GM03348 (cell line): Measurements from ENCODE around the gene PLA2G4E.

ENCODE experiments used
- DNase-seq: peaks from one replicate; pipeline ENCODE4 v3.0.0; 2012; ENCODE audit warnings: low spot score

PLA2G4E gene

GRCh38 chr15:41992151-41992802, 28.6 kb downstream of the PLA2G4E start:
- no peak for DNase-seq

- DNase-seq: no peak
Observed at GRCh38 chr15:41990691-41991090, 30.2 kb downstream of the PLA2G4E start.

GRCh38 chr15:41990243-41990605, 30.6 kb downstream of the PLA2G4E start:
- DNase-seq: no peak

DNA sequence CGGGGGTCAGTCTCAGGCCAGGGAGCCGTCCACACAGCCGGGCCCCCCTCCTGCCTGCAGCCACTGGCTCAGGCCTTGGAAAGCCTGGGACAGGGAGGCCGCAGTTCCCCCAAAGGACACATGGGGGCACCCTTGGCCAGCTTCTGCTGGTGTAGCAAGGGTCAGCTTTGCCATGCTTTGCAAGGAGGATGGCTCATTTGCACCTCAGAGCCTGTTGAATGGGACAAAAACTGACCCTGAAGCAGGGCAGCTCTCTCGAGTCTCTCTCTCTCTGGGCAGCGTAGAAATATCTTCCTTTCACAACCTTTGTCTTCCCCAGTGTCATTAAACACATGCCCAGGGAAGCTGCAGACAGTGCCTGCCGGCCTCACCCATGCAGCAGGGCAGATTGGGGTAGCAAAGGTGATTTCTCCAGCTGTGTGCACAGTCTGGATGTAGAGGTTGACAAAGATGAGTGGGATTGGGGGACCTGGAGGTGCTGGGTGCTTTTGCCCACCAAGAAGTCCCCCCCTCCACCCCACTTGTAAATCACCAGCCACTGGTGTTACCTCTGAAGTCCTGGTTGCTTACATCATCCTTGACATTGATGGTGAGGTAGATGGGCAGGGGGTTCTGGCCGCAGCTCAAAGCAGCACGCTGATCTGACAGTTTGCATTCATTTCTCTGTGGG, 31.1 kb downstream of the PLA2G4E start:
- peak; percentile 93 for DNase-seq

DNA sequence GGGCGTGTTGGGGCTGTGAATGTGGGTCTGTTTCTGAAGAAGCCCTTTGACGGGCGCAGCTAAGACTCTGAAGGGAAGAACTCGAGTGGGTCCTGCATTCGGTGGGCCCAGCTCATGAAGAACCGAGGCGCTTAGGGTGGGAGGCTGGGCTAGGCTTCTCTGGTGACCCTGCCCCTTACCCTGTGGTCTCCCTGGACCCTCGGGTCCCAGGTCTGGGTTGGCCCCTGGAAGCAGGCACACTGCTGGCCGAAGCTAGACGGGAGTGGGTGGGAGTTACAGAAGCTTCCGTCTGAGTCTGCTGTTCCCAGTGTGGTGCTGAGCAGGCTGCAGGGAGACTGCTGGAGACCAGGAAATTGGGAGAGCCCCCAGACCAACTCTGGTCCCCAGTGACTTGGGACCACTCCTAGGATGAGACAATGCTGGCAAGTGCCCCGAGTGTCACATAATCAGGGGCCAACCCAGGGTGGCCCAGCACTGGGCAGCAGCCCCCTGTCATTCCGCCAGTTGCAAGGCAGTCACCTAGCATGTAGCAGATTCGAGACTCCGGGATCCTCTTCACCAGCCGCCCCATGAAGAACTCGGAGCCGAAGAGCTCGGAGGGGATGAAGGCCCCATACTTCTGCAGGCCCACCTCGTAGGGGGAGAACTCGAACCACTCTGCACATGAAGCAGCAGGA, 31.8 kb downstream of the PLA2G4E start:
- no peak for DNase-seq

DNA sequence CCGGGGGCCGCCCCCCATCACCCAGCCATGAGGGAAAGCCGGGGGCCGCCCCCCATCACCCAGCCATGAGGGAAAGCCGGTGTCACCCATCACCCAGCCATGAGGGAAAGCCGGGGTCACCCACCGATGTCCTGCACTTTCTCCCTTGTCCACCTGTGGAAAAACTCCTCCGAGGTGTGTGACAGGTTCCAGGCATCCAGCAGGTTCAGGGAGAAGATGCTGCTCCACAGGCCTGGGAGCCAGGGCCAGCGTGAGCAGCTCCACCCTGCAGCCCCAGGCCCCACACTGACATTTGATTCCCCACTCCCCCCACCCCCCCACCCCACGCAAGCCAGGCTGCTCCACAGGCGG, 32.9 kb downstream of the PLA2G4E start:
- no peak for DNase-seq

- DNase-seq: no peak
Observed at GRCh38 chr15:41987246-41987924, 33.5 kb downstream of the PLA2G4E start.

DNA sequence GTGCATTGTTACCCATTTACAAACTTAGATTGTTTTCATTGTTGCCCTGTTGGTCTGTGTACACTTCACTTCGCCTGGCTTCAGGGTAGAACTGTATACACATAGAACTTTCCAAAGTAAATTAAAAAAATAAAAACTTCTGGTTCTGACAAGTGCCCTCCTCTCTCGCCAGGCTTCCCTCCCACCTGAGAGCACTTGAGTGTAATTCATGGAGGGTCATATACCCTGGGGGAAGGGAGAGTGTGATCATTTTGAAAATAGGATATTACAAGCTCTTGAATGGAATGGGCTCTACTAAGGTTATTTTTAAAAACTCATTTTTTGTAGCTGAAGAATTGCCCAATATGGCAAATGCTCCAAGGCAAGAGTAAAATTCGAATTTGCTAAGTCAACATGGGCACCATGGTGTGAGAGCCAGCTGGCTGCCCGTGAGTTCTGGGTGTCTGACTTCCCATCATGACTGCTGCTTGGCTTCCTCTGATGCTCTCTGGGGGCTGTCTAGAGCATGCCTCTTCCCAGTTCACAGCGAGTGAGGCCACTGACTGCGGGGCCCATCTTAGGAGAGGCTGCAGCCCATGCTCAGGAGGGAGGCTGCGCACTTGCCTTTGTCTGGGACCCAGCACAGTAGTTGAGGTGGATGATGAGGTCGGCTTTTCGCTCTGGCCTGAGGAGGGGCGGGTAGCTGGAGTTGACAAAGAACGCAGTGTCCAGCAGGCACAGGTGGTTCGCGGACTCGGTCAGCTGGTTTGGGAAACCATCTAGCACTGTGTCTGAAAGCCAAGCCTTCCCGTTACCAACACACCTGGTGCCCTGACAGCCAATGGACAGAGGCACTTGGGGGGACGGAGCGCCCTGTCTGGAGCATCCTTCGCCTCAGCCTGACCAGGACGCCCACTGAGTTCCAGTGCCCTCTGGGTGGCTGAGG, 35.3 kb downstream of the PLA2G4E start:
- DNase-seq: no peak

GRCh38 chr15:41984622-41985021, 36.2 kb downstream of the PLA2G4E start:
- DNase-seq: no peak

DNA sequence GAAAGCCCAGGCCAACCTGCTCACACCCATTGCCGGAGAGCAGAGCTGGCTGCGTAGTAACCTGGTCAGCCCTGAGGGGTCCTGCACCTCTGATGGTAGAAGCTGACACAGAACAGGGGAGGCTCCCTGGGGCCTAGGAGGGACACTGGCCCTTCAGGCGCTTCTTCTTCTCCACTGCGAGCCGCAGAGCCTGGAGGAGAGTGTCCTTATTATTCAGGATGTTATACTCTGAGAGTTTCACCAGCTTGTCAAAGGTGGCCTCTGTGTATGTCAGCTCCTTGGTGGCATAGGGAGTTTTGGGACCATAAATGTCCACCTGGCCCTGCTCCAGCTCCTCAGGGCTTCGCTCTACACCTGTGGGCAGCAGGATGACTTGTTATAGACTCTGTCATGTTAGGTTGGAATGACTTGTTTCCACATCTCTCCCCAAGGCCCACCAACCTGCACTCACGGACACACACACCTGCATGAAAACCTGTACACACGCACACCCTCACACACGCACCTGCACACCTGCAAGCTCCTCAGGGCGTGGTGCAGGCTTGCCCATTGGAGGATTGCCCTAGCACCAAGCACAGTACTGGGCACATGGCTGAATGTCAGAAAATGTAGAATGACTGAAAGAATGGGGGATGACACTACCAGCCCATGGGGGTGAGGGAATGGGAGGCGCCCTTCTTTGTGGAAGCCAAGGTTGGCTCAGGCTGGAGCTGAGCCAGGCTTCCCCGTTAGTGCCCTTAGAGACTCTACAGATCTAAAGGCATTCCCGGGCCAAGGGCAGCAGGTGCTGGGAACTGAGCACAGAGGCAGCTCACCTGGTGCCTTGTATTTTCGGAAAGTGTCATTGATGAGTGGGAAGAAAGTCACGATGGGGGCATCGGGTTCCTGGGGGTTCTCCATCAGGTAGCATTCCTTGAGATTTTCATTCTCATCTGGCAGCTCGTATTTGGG, 36.9 kb downstream of the PLA2G4E start:
- no peak for DNase-seq

- DNase-seq: no peak
Observed at GRCh38 chr15:41983221-41983620, 37.6 kb downstream of the PLA2G4E start.

DNA sequence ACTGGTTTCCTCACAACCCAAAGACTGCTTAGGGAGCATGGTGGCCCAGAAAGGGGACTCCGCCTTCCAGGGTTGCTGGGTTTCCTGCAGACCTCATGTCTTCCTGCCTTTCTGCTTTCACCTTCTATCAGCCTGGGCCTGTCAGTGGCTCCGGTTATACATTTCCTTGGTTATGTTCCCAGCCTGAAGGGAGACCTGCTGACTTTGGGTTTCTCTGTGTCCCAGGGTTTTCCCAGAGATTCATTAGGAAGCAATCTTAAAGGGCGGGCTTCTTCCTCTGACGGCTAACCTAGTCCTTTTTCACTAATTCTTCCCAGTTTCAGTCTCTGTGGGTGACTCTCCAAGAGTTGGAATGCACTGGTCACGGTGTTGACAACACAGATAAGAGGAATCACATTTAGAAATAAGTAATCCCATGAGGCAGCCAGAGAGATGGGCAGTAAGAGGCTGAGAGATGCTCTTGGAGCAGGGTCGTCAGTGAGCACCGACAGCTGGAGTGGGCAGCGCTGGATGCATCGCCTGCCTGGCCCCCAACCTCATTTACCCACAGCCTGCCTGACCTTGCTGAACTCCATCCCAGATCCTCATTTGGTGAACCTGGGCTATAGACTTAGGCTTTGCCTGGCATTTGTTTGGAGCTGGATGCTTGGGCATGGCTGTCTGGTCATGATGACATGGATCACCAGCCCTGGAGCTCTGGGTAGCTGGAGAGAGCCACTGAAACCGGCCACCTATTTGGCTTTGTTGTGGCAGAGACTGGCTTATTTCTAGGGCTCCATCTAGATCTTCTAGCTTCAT, 38.5 kb downstream of the PLA2G4E start:
- DNase-seq: no peak

DNA sequence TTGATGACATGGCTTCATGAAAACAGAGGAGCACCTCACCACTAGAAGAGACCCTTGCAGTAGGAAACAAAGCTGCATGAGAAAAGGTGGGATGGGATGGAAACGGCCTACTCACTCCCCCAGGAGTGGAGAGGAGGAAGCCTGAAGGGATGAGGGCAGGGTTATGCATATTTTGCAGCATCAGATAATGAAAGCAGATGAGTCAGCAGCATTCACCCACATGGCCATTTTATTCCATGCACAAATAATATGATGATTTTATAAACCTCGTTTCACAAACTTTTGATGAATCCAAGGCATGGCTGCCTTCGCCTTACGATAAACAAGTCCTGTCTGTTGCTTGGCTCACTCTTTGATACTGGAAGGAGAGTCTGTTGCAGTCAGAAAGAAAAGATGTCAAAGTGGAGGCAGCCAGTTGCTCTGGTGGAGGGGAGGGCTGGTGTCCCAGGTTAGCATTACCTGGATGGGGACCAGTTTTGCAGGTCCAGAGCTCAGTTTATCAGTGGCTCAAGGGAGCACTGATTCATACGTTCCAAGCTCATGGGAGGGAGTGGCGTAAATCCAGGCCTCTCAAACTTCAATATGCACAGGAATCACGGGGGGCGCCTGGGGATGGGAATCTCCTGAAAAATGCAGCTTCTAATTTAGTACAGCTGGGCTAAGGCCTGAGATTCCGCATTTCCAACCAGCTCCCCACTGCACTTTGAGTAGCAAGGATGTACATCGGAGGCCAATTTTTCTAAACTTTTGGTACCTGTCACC, 39.3 kb downstream of the PLA2G4E start:
- peak; percentile 44 for DNase-seq

DNA sequence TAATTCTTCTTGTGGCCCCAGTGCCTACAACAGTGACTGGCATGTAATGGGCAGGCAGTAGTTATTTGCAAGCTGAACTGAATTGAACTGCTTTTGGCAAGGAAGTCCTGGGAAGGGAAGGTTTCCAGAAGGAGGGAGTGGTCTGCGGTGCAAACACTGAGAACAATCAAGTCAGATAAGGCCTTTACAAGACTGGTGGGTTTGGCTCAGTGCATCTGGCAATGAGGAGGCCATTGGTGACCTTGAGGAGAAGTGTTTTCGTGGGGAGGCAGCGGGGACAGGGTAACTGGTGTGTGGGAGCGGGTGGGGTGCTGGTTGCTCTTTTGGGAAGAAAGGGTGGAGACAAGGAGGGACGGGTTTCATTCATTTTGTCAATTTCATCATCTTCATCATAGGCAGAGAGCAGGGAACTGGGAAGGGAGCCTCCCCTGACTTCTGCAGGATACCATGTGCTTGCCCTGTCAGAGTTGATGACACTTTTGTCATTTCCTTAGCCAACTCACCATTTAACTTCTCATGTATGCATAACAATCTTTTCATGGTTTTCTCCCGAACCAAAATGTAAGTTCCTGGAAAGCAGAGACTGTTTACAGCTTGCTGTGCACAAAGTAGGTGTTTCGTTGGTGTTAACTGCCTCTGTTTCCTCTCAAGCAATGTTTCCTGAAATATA, 40.1 kb downstream of the PLA2G4E start:
- DNase-seq: no peak

DNA sequence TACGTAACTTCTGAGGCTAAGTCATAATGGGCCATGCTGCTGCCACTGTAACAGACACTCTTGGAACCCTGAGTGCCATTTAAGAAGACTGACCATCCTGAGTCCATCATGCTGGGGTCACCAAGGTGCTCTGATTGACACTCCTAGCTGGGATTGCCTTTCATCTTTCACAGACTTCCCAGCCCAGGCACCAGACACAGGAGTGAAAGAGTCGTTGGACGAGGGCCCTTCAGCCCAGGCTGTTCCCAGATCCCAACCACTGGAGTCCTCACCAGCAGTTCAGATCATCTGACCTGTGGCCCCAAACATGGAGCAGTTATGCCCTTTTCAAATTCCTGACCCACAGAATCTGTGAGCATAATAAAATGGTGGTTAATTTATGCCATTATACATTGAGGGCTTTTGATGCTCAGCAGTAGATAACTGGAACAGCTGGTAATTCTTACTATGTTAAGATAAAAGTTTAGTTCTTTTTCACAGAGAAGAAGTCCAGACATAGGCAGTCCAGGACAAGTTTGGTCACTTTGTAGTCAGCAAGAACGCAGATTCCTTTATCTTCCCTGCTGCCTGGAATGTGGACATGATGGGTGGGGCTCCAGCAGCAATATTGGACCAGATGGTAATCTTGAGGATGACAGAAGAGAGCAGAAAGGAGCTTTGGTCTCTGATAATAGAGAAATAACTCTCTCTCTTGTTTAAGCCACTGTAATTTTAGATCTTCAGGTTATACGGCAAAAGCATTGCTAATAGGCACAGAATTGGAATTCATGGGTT, 41.2 kb downstream of the PLA2G4E start:
- no peak for DNase-seq

DNA sequence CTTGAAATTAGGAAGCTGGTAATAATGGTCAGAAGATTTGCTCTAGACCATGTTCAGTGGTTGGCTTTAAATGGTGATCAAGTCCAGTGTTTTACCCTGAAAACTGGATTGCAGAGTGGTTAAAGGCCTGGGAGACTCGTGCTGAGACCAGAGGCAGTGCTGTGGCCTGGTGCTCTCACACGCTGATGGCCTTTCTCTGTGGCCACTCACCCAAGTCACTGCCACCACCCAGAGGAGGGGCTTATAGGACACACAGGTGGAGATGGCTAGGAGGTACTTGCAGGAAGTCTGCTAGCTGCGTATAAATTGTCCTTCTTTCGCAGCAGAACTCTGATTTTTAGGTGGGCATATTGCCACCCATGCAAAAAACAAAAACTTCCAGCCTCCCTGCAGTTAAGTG, 42.3 kb downstream of the PLA2G4E start:
- DNase-seq: no peak

- no peak for DNase-seq
Observed at GRCh38 chr15:41977757-41978383, 43.0 kb downstream of the PLA2G4E start.
